ENCODE data around the gene ARHGDIA. TPM values are rescaled to one million over a fixed set of nuclear protein-coding genes. Genes with fewer than 3 reads are reported as not detected.

ARHGDIA gene
- total RNA-seq, 4 donors from 2014 or later: 282 to 475 (median 350) TPM

DNA sequence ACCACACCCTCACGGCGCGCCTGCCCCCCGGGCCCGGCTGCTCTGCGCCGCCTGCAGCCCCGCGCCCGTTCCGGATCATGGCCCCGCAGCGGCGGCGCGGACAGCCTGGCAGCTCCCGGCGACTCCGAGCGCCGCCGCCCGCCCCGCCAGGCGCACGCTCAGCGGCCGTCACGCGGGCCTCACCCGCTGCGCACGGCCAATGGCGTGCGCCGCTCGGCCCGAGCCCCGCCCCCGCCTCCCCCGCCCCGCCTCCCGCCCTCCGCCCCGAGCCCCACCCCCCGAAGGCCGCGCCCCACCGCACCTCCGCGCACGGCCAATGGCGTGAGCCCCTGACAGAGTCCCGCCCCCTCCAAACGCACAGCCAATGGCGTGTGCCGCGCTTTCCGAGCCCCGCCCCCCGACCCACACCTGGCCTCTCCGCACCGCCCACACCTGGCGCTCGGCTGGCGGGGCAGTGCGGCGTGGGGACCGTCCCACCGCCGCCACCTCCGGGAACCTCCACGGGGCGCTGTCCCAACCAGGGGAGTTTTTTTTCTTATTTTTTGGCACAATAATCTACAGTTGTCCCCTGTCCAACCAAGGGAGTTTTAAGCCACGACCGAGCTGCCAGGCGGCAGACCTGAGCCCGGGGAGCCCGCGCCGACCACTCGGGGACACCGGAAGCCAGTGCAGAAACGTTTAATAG lies 40.3 kb upstream of the ARHGDIA start, which contains the start of gene PCYT2:
Gene PCYT2, minus strand, starts transcription at position 123 of the 685 bp plus-strand sequence. Its CDS starts 44 bp downstream, at position 79.
- DNase-seq: peak; percentile 94 to 97 (median 97)
- Histone ChIP-seq H3K9me3 (no peaks in the 10 kb centered on the region), H3K4me1 (peaks cover 0 to 11% (median 8%) of the 10 kb centered on the region in 4 donors), H3K4me3 (peak within 1 kb of the TSS; percentile 61 to 99 (median 86)), H3K36me3 (peaks cover 0 to 72% (median 5%) of the 10 kb centered on the region in 3 donors), H3K27ac (peak within 1 kb of the TSS; percentile 61 to 96 (median 78)), H3K27me3 (no peaks in the 10 kb centered on the region)
- peak in 1 of 2 donors; percentile 77 for TF ChIP-seq POLR2A (IDR thresholded peaks at IDR 0.05)
- TF ChIP-seq, protein P1, sequence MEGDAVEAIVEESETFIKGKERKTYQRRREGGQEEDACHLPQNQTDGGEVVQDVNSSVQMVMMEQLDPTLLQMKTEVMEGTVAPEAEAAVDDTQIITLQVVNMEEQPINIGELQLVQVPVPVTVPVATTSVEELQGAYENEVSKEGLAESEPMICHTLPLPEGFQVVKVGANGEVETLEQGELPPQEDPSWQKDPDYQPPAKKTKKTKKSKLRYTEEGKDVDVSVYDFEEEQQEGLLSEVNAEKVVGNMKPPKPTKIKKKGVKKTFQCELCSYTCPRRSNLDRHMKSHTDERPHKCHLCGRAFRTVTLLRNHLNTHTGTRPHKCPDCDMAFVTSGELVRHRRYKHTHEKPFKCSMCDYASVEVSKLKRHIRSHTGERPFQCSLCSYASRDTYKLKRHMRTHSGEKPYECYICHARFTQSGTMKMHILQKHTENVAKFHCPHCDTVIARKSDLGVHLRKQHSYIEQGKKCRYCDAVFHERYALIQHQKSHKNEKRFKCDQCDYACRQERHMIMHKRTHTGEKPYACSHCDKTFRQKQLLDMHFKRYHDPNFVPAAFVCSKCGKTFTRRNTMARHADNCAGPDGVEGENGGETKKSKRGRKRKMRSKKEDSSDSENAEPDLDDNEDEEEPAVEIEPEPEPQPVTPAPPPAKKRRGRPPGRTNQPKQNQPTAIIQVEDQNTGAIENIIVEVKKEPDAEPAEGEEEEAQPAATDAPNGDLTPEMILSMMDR (IDR thresholded peaks at IDR 0.05): peak in 3 of 6 experiments; percentile 9 to 30 (median 18)

DNA sequence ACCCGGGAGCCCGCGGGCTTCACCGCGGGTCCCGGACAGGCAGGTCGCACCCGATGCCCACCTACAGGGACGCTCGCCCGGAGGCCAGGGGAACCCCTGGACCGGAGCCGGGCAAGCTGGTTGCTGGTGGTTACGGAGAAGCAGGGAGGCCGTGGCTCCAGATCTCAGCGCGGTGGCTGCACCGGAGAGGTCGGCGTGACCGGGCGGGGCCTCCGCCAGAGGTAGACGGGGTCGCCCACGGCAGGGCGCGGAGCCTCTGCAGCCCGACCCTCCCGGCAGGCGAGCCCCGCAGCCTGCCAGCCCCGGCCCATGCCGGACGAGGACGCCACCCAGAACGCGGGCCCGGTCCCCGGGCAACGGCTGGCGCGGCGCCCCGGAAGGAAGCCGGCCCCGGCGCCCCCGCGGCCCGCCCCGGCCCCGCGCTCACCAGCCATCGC lies 39.7 kb upstream of the ARHGDIA start:
- Histone ChIP-seq H3K4me1 (peaks cover 0 to 11% (median 8%) of the 10 kb centered on the region in 4 donors), H3K9me3 (no peaks in the 10 kb centered on the region), H3K27ac (peak overlapping the region; percentile 61 to 96 (median 78)), H3K36me3 (peaks cover 0 to 76% (median 5%) of the 10 kb centered on the region in 3 donors), H3K4me3 (peak overlapping the region; percentile 61 to 99 (median 86)), H3K27me3 (no peaks in the 10 kb centered on the region)
- TF ChIP-seq POLR2A (IDR thresholded peaks at IDR 0.05): no peak
- TF ChIP-seq, protein P1 (IDR thresholded peaks at IDR 0.05): no peak
- peak in 1 of 3 donors; percentile 22 for DNase-seq

DNA sequence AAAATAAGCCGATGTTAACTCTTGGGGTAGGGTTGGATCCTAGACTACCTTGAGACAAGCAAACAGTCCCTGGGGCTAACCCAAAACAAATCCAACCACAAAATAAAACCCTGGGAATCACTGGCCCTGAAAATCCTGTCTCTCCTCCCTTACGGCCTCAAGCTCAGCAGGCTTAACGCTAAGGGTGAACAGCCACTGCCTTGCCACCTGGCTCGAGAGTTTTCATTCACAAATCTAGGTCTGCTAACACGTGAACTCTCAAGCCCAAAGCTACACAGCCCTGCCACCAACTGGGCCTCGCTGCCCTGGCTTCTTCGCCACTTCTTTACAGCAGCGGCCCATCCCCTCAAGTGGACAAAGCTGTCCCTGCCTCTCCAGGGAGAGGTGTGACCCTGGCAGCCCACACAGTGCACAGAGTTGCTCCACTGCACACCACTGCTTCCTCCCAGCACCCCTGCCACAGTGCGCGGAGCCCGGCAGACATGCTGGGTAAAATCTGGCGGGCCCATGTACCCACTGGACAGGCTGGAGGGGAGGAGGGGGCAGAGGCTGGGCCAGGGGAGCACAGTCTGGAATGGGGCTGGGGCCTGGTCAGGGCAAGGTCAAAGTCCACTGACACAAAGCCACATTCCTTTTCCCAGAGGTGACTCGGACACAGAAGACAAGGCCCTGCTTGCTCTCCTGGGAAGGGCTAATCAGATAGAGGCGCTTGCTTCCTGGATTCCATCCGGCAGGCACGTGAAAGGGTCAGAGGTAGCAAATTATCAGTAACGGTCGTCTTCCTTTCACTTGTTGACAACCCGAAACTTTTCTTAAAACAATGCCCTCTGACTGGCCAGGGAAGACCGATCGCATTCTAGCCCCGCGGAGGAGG lies 39.1 kb upstream of the ARHGDIA start:
- peak in 1 of 2 donors; percentile 33 for TF ChIP-seq POLR2A (IDR thresholded peaks at IDR 0.05)
- TF ChIP-seq, protein P1 (IDR thresholded peaks at IDR 0.05): peak in 1 of 6 experiments; percentile 5

DNA sequence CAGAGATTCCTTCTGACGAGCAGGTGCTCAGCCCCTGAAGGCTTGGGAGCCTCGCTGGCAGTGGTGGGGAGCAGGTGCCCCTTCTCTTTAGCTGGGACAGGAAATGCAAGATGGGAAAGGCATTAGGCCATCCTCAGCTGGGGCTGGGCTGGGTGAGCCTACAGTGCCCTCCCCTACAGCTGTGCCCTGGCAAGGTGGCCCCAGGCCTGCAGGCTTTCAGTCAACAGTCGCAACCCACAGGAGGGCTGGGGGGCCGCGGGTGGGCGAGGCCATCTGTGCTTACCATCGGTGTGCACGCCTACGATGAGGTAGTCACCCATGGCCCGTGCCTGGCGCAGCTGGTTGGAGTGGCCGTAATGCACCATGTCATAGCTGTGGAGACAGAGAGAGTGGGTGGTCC lies 38.1 kb upstream of the ARHGDIA start:
- no peak for DNase-seq
- Histone ChIP-seq H3K4me3 (peak overlapping the region in 1 of 4 donors; percentile 99), H3K27ac (no peak overlapping the region), H3K4me1 (peaks cover 0 to 11% (median 8%) of the 10 kb centered on the region in 4 donors), H3K36me3 (peaks cover 0 to 73% (median 0%) of the 10 kb centered on the region in 3 donors), H3K9me3 (no peaks in the 10 kb centered on the region), H3K27me3 (no peaks in the 10 kb centered on the region)
- no peak for TF ChIP-seq POLR2A (IDR thresholded peaks at IDR 0.05)
- TF ChIP-seq, protein P1 (IDR thresholded peaks at IDR 0.05): no peak

More for the DNA sequence above, 39.1 kb upstream of the ARHGDIA start:
- peaks cover 0 to 76% (median under 1%) of the 10 kb centered on the region in 3 donors for H3K36me3 ChIP-seq
- H3K4me1 ChIP-seq: peaks cover 0 to 11% (median 8%) of the 10 kb centered on the region in 4 donors
- no peaks in the 10 kb centered on the region for H3K27me3 ChIP-seq
- no peaks in the 10 kb centered on the region for H3K9me3 ChIP-seq
- DNase-seq: peak in 2 of 3 donors; percentile 75 to 79
- peak overlapping the region; percentile 61 to 96 (median 78) for H3K27ac ChIP-seq
- peak overlapping the region; percentile 61 to 99 (median 86) for H3K4me3 ChIP-seq

DNA sequence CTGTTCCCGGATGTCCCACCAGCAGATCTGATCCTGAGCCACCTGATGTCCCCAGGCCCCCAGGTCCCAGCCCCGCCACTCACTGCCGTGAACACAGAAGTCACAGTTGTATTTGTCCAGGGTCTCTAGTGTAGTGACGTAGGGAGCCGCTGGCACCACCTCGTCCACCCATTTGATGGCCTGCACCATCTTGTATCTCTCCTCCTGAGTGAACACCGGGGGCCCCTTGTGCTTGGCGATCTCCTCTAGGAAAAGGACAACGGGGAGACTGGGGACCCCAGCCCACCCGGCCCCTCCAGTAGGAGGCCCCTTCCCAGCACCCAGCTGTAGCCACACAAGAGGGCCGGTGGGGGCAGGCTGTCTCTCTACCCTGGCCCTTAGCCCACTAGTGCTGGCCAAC lies 37.7 kb upstream of the ARHGDIA start:
- Histone ChIP-seq H3K27ac (no peak overlapping the region), H3K36me3 (peaks cover 0 to 71% (median 0%) of the 10 kb centered on the region in 3 donors), H3K9me3 (no peaks in the 10 kb centered on the region), H3K27me3 (no peaks in the 10 kb centered on the region), H3K4me3 (no peak overlapping the region), H3K4me1 (peaks cover 0 to 11% (median 8%) of the 10 kb centered on the region in 4 donors)
- DNase-seq: no peak
- TF ChIP-seq, protein P1 (IDR thresholded peaks at IDR 0.05): no peak
- no peak for TF ChIP-seq POLR2A (IDR thresholded peaks at IDR 0.05)

Data from Peyer's patch (tissue), 4 donors.